PC-3 (cell line): Measurements from ENCODE around the gene KRT86. TPM values are rescaled to one million over a fixed set of nuclear protein-coding genes. Genes with fewer than 3 reads are reported as not detected.

Experiments used
- ATAC-seq: fragments of 200-7000 bp; cut with Tn5 transposase; 2 replicates; pipeline ENCODE4 v1.9.1; 2020; ENCODE audit warnings: mild to moderate bottlenecking, moderate library complexity
- BruUV-seq: library from RNA; stranded (reverse); fragments of 400-500 nt; replicated peaks from 2 replicates; lab custom pipeline; 2021; lab: Mats Ljungman, UMichigan
- CTCF ChIA-PET: fragments of 300-600 bp; sonication (Branson Sonifier 250); formaldehyde crosslinking; loops from one replicate; lab custom pipeline; 2022; ENCODE audit warnings: antibody characterized with exemption; lab: Charles Lee
- POLR2A ChIA-PET: fragments of 300-600 bp; sonication (Branson Sonifier 250); formaldehyde crosslinking; loops from one replicate; lab custom pipeline; 2022; ENCODE audit warnings: antibody characterized with exemption; ENCODE audit not compliant: unreplicated experiment; lab: Charles Lee
- DNase-seq: peaks from one replicate; pipeline ENCODE4 v3.0.0-alpha.2; 2015
- H2AFZ ChIP-seq: fragments of 300-600 bp; sonication (generic); 2 replicates; pipeline ENCODE4 v1.6.0; 2016; ENCODE audit warnings: antibody characterized with exemption, low read length
- H3F3A ChIP-seq: fragments of 300-600 bp; sonication (generic); one replicate; pipeline ENCODE4 v1.6.0; 2017; ENCODE audit warnings: antibody characterized with exemption, low read length, control low read depth, mild to moderate bottlenecking; ENCODE audit not compliant: unreplicated experiment
- H3K27ac ChIP-seq: fragments of 300-600 bp; sonication (generic); 2 replicates; pipeline ENCODE4 v1.5.1; 2016; ENCODE audit warnings: mild to moderate bottlenecking, low read length
- H3K27me3 ChIP-seq: fragments of 300-600 bp; sonication (generic); 2 replicates; pipeline ENCODE4 v1.6.1; 2016; ENCODE audit warnings: low read length, mixed read lengths
- H3K36me3 ChIP-seq: fragments of 300-600 bp; sonication (generic); 2 replicates; pipeline ENCODE4 v1.6.1; 2016; ENCODE audit warnings: low read depth, mixed run types, low read length, mixed read lengths
- H3K4me1 ChIP-seq: fragments of 300-600 bp; sonication (generic); 2 replicates; pipeline ENCODE4 v1.5.1; 2016; ENCODE audit warnings: low read length; ENCODE audit not compliant: insufficient read depth
- H3K4me2 ChIP-seq: fragments of 300-600 bp; sonication (generic); 2 replicates; pipeline ENCODE4 v1.6.0; 2016; ENCODE audit warnings: low read length
- H3K4me3 ChIP-seq: fragments of 300-600 bp; sonication (generic); 2 replicates; pipeline ENCODE4 v1.5.1; 2016; ENCODE audit warnings: mild to moderate bottlenecking, low read length, mixed read lengths
- H3K79me2 ChIP-seq: fragments of 300-600 bp; sonication (generic); 2 replicates; pipeline ENCODE4 v1.6.1; 2017; ENCODE audit warnings: low read length, mixed read lengths
- H3K9ac ChIP-seq: fragments of 300-600 bp; sonication (generic); 2 replicates; pipeline ENCODE4 v1.6.0; 2016; ENCODE audit warnings: mild to moderate bottlenecking, low read length
- H3K9me2 ChIP-seq: fragments of 300-600 bp; sonication (generic); replicated peaks from 2 replicates; pipeline ENCODE4 v1.6.1; 2016; ENCODE audit warnings: mixed run types, low read length, mixed read lengths
- H3K9me3 ChIP-seq: fragments of 300-600 bp; sonication (generic); 2 replicates; pipeline ENCODE4 v1.6.1; 2016; ENCODE audit warnings: low read length, mixed read lengths
- H4K20me1 ChIP-seq: fragments of 300-600 bp; sonication (generic); 2 replicates; pipeline ENCODE4 v1.6.1; 2016; ENCODE audit warnings: low read length, mixed read lengths
- EZH2 ChIP-seq: fragments of 300-600 bp; sonication (generic); IDR thresholded peaks from one replicate; pipeline ENCODE4 v1.6.1; 2017; ENCODE audit warnings: antibody characterized with exemption, mild to moderate bottlenecking, low read length; ENCODE audit not compliant: unreplicated experiment
- EZH2phosphoT487 ChIP-seq: fragments of 300-600 bp; sonication (generic); IDR thresholded peaks from 2 replicates; pipeline ENCODE4 v1.6.1; 2018; ENCODE audit warnings: mild to moderate bottlenecking, antibody characterized with exemption, low read length, borderline replicate concordance
- intact Hi-C: fragments of 100-400 bp; cut with micrococcal nuclease; formaldehyde crosslinking; loops from 2 replicates; pipeline ENCODE4 v1.9.0; 2023
- total RNA-seq: library from RNA; depleted of rRNA; stranded (reverse); fragments of >200 nt; gene quantifications from 2 replicates; pipeline ENCODE4 v1.2.3, GENCODE V29; 2014
- TF ChIP-seq, protein P1 (sequence below): fragments of 300-600 bp; sonication (generic); conservative IDR thresholded peaks from 2 replicates; pipeline ENCODE4 v1.5.1; 2017; ENCODE audit warnings: antibody characterized with exemption, low read depth, mild to moderate bottlenecking, low read length

The KRT86 gene
- total RNA-seq, 1 experiment from 2014 or later: 1.2 TPM

GRCh38 chr12:52346593-52346992 lies 72.1 kb downstream of the KRT86 start:
- H3K9me3 ChIP-seq: no peaks in the 10 kb centered on the region
- H3K4me1 ChIP-seq: peaks cover 35% of the 10 kb centered on the region
- no peaks in the 10 kb centered on the region for H3K79me2 ChIP-seq
- no peak for DNase-seq
- H2AFZ ChIP-seq: no peak overlapping the region
- no peaks in the 10 kb centered on the region for H3K27me3 ChIP-seq
- H3K27ac ChIP-seq: no peak overlapping the region
- intact Hi-C loops: no loop called here
- no peak overlapping the region for H3K4me3 ChIP-seq
- CTCF ChIA-PET: interaction anchor here (0.6 to 1.5 kb wide), 2 partner anchors 19 to 524 kb away, joined by 3 to 8 read pairs; no protein-coding TSS in a partner anchor
- no peaks in the 10 kb centered on the region for H3F3A ChIP-seq
- H3K4me2 ChIP-seq: no peak overlapping the region
- BruUV-seq: no TSS peak
- POLR2A ChIA-PET: interaction anchor here (0.7 kb wide), 1 partner anchor 591 kb away, joined by 4 read pairs; no protein-coding TSS in a partner anchor
- H3K36me3 ChIP-seq: no peaks in the 10 kb centered on the region
- no peaks in the 10 kb centered on the region for H4K20me1 ChIP-seq
- no peaks in the 10 kb centered on the region for H3K9me2 ChIP-seq
- H3K9ac ChIP-seq: no peak overlapping the region
- TF ChIP-seq EZH2 (no peak), EZH2phosphoT487 (no peak)
- TF ChIP-seq, protein P1, sequence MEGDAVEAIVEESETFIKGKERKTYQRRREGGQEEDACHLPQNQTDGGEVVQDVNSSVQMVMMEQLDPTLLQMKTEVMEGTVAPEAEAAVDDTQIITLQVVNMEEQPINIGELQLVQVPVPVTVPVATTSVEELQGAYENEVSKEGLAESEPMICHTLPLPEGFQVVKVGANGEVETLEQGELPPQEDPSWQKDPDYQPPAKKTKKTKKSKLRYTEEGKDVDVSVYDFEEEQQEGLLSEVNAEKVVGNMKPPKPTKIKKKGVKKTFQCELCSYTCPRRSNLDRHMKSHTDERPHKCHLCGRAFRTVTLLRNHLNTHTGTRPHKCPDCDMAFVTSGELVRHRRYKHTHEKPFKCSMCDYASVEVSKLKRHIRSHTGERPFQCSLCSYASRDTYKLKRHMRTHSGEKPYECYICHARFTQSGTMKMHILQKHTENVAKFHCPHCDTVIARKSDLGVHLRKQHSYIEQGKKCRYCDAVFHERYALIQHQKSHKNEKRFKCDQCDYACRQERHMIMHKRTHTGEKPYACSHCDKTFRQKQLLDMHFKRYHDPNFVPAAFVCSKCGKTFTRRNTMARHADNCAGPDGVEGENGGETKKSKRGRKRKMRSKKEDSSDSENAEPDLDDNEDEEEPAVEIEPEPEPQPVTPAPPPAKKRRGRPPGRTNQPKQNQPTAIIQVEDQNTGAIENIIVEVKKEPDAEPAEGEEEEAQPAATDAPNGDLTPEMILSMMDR: no peak
- ATAC-seq: no peak; the same call in 1 of the 2 replicates

GRCh38 chr12:52347016-52347415 lies 72.6 kb downstream of the KRT86 start:
- no peaks in the 10 kb centered on the region for H3K36me3 ChIP-seq
- no peak for DNase-seq
- TF ChIP-seq EZH2phosphoT487 (no peak), EZH2 (no peak)
- TF ChIP-seq, protein P1: no peak
- H3K27ac ChIP-seq: no peak overlapping the region
- H3K4me1 ChIP-seq: peaks cover 35% of the 10 kb centered on the region
- H2AFZ ChIP-seq: no peak overlapping the region
- intact Hi-C loops: no loop called here
- H3K9me3 ChIP-seq: no peaks in the 10 kb centered on the region
- CTCF ChIA-PET: no interaction called here
- H3K9ac ChIP-seq: no peak overlapping the region
- POLR2A ChIA-PET: no interaction called here
- no peaks in the 10 kb centered on the region for H3F3A ChIP-seq
- no peak overlapping the region for H3K4me3 ChIP-seq
- no peaks in the 10 kb centered on the region for H4K20me1 ChIP-seq
- H3K79me2 ChIP-seq: no peaks in the 10 kb centered on the region
- BruUV-seq: no TSS peak
- no peak for ATAC-seq
- no peak overlapping the region for H3K4me2 ChIP-seq
- H3K9me2 ChIP-seq: no peaks in the 10 kb centered on the region
- H3K27me3 ChIP-seq: no peaks in the 10 kb centered on the region

GRCh38 chr12:52347551-52348510 lies 73.4 kb downstream of the KRT86 start:
- Histone ChIP-seq H3F3A (no peaks in the 10 kb centered on the region), H3K4me2 (no peak overlapping the region), H3K27me3 (no peaks in the 10 kb centered on the region), H3K36me3 (no peaks in the 10 kb centered on the region), H3K27ac (no peak overlapping the region), H3K9me2 (no peaks in the 10 kb centered on the region), H3K79me2 (no peaks in the 10 kb centered on the region), H3K9me3 (no peaks in the 10 kb centered on the region), H3K4me3 (no peak overlapping the region), H3K9ac (no peak overlapping the region), H4K20me1 (no peaks in the 10 kb centered on the region), H3K4me1 (peaks cover 35% of the 10 kb centered on the region), H2AFZ (no peak overlapping the region)
- ChIA-PET CTCF (no interaction called here), POLR2A (no interaction called here)
- TF ChIP-seq EZH2 (no peak), EZH2phosphoT487 (no peak)
- TF ChIP-seq, protein P1: no peak
- intact Hi-C loops: no loop called here
- ATAC-seq: no peak
- no TSS peak for BruUV-seq
- no peak for DNase-seq
